ENCODE results near the gene CDC25A.

GRCh38 chr3:48215466-48215865 is 27.2 kb upstream of the CDC25A start:
- TF ChIP-seq CTCF (conservative IDR thresholded peaks at IDR 0.05; ENCODE audit: low read depth in 2 of 2) (no peak), EZH2phosphoT487 (IDR thresholded peaks at IDR 0.05; ENCODE audit: unreplicated experiment) (no peak)

Measured in GM23338 (cell line).